Measurements from ENCODE around the gene UMODL1. TPM values are rescaled to one million over a fixed set of nuclear protein-coding genes. Genes with fewer than 3 reads are reported as not detected.
"Not testable (repeated sequence)": the region's sequence is repeated elsewhere in the genome, so short reads cannot be mapped to it uniquely, and the experiment has no call there.

The UMODL1 gene
- total and polyA plus RNA-seq, 8 donors, result 0.02 to 0.06 TPM; not detected in 6

DNA sequence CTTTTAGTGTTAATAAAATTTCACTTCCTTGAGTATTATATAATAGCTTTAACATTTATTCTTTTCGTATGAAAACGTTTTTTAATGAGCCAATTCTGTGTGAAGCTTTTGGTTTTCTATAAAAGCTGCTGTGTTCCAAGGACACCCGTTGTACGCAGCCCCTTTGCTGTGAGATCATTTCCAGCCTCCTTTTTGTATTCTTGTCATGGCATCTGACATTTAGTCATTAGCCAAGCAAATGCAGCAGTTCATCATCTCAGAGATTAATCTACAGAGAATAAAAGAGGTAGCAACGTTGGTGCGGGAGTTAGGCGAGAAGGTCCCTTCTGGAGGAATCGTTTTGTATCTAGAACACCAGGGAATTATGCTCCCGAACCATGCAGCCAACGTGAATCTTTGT, 1.3 kb upstream of the UMODL1 start:
- intact Hi-C loops (cut with DNase I), result no loop called here
- Histone ChIP-seq H3K27me3 (no peaks in the 10 kb centered on the region), H3K4me3 (no peak overlapping the region), H3K36me3 (no peaks in the 10 kb centered on the region), H3K27ac (no peak overlapping the region), H3K9me3 (no peaks in the 10 kb centered on the region), H3K4me1 (no peaks in the 10 kb centered on the region)
- 40 to 46% methylated on average over 10 of the region's 10 CpGs for WGBS, 2 donors
- DNase-seq (no peak), ATAC-seq (no peak), FAIRE-seq (no peak)
- TF ChIP-seq, protein P1, sequence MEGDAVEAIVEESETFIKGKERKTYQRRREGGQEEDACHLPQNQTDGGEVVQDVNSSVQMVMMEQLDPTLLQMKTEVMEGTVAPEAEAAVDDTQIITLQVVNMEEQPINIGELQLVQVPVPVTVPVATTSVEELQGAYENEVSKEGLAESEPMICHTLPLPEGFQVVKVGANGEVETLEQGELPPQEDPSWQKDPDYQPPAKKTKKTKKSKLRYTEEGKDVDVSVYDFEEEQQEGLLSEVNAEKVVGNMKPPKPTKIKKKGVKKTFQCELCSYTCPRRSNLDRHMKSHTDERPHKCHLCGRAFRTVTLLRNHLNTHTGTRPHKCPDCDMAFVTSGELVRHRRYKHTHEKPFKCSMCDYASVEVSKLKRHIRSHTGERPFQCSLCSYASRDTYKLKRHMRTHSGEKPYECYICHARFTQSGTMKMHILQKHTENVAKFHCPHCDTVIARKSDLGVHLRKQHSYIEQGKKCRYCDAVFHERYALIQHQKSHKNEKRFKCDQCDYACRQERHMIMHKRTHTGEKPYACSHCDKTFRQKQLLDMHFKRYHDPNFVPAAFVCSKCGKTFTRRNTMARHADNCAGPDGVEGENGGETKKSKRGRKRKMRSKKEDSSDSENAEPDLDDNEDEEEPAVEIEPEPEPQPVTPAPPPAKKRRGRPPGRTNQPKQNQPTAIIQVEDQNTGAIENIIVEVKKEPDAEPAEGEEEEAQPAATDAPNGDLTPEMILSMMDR (IDR thresholded peaks at IDR 0.05), result no peak

DNA sequence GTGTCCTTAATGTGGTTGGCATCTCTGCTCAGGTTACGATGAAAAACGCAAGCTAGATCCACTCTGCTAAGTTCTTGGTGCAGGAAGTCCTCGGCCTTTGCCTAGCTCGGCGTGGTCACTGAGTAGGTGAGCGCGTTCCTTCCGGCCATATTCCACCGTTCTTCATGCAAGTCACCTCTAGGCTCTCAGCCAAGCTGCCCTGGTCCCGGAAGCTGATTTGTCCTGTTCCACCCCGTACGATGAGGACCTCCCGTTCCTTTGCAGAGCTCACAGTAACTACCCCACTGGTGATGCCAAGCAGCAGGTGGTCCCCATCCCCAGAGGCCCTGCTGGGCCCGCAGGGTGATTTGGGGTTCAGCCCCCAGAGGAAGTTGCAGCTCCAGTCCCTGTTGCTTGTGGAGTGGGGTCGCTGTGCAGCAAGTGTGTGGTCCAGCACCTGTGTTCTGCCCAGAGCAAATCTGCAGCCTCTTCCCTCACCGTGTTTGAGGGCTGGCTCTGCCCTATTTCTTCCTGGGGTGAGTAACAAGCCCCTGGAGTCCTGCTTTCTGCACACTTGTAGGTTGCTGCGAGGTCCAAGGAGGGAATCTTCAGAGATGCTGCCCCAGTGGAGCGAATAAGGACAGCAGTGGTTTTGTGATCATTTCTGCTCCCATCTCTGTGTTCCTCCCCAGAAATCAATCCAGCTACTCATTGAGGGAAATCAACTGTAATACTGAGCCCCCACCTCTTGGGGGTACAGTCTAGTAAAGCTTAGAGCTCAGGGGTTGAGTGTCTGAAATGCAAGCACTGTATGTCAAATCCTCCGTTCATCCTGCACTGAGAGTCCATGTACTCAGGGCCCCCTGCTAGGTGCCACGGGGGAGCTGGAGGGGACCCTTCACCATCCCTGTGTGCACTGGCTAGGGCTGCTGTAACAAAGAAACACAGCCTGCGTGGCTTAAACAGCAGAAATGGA, 2.3 kb downstream of the UMODL1 start:
- FAIRE-seq, result no peak

DNA sequence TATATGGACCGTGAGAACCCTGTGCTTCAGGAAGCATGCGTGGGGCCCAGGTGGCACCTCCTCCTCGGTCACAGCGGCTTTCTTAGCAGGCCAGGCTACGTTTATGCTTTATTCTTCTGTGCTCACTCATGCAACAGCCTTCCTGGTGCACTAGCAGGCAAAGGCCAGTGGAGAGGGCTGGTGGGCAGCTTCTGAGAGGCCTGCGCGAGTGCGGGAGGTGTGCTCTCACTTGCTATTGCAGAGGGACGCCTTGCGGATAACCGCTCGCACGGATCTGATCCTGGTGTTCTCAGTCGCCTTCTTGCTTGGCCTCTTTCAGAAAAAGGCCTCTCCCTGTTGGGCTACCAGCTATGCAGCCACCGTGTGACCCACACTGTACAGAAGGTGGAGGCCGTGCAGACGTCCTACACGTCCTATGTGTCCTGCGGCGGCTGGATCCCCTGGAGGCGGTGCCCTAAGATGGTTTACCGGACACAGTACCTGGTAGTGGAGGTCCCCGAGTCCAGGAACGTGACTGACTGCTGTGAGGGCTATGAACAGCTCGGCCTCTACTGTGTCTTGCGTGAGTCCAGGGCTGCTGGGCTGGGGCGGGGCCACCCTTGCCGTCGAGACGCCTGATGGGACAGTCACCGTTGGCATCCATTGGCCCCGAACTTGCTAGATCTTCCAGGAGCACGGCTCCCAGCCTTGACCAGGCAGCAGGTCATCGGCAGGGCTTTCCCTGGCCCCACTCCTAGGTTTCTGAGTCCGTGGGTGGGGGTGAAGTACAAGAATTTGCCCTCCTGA, 4.8 kb downstream of the UMODL1 start:
- ATAC-seq, result no peak
- WGBS, 2 donors, result 87 to 90% methylated on average over 35 of the region's 35 CpGs

More for the DNA sequence above, 2.3 kb downstream of the UMODL1 start:
- Histone ChIP-seq H3K27ac (no peak overlapping the region), H3K4me1 (no peaks in the 10 kb centered on the region), H3K36me3 (no peaks in the 10 kb centered on the region), H3K27me3 (no peaks in the 10 kb centered on the region), H3K4me3 (no peak overlapping the region), H3K9me3 (no peaks in the 10 kb centered on the region)
- 69 to 73% methylated on average over 21 of the region's 21 CpGs for WGBS, 2 donors
- intact Hi-C loops (cut with DNase I), result no loop called here
- TF ChIP-seq, protein P1 (IDR thresholded peaks at IDR 0.05), result no peak
- ATAC-seq (no peak), DNase-seq (peak in 2 of 6 donors; percentile 33 to 39)

DNA sequence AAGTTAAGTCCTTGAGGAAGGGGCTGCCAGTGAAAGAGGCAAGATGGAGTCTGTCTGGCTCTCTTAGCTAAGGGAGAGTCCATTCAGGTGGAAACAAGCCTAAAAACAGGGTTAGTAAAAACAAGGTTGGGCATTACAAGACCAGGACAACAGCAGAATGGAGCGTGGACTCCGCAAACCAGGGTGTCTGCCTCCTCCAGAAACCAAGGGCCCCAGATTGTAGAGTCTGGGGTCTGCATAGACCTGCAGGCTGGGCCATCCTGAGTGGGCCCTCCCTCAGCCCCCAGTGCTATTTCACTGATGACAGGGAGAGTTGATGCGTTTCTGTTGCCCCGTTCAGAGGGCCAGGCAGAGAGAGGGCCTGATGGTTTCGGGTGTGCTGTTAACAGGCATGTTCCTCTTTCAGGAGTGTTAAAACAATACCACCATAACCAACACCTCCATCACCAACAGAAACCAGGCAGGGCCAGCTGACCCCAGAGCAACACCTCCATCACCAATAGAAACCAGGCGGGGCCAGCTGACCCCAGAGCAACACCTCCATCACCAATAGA, 6.6 kb downstream of the UMODL1 start:
- intact Hi-C loops (cut with DNase I); H3K9me3 ChIP-seq; H3K4me3 ChIP-seq; H3K27ac ChIP-seq; H3K36me3 ChIP-seq; DNase-seq; H3K4me1 ChIP-seq; ATAC-seq; H3K27me3 ChIP-seq; FAIRE-seq: not testable (repeated sequence)
- WGBS, 2 donors, result 89 to 94% methylated on average over 6 of the region's 6 CpGs

More for the DNA sequence above, 4.8 kb downstream of the UMODL1 start:
- intact Hi-C loops (cut with DNase I), result no loop called here
- H3K4me1 ChIP-seq, result no peaks in the 10 kb centered on the region
- FAIRE-seq, result no peak
- H3K4me3 ChIP-seq, result no peak overlapping the region
- no peaks in the 10 kb centered on the region for H3K9me3 ChIP-seq
- H3K36me3 ChIP-seq, result no peaks in the 10 kb centered on the region
- TF ChIP-seq, protein P1 (IDR thresholded peaks at IDR 0.05), result no peak
- H3K27ac ChIP-seq, result no peak overlapping the region
- H3K27me3 ChIP-seq, result no peaks in the 10 kb centered on the region
- DNase-seq, result peak in 1 of 6 donors; percentile 45

DNA sequence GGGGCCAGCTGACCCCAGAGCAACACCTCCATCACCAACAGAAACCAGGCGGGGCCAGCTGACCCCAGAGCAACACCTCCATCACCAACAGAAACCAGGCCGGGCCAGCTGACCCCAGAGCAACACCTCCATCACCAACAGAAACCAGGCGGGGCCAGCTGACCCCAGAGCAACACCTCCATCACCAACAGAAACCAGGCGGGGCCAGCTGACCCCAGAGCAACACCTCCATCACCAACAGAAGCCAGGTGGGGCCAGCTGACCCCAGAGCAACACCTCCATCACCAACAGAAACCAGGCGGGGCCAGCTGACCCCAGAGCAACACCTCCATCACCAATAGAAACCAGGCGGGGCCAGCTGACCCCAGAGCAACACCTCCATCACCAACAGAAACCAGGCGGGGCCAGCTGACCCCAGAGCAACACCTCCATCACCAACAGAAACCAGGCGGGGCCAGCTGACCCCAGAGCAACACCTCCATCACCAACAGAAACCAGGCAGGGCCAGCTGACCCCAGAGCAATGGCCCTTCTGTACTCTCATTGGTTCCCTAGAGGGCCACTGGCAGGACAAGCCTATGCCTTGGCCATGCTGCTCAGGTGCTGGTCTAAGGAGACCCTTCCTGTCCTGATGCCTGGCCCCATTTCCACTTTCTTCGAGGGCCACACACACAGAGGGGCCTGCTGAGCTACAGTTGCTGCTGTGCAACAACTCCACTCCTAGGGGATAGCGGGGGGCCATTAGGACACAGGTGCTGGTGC, 7.3 kb downstream of the UMODL1 start:
- intact Hi-C loops (cut with DNase I); H3K4me3 ChIP-seq; H3K9me3 ChIP-seq; FAIRE-seq; H3K4me1 ChIP-seq; DNase-seq; H3K27ac ChIP-seq; H3K36me3 ChIP-seq; ATAC-seq; H3K27me3 ChIP-seq: not testable (repeated sequence)
- WGBS, 2 donors, result 84 to 86% methylated on average over 4 to 9 of the region's 10 CpGs

All from pancreas (tissue), 10 donors.